Astrocyte (in vitro differentiated cells and primary cell): ENCODE measurements around the gene CENPE. TPM values are rescaled to one million over a fixed set of nuclear protein-coding genes. Genes with fewer than 3 reads are reported as not detected.
A peak's percentile ranks its signal among the peaks of the same experiment; 100 is the strongest.

Experiments used
- DNase-seq: peaks from one replicate; pipeline ENCODE4 v3.0.0-alpha.2; 2010; ENCODE audit warnings: low read depth
- FAIRE-seq: peaks from 2 replicates; lab custom pipeline; 2011; peaks lifted over from hg19 to GRCh38; lab: Jason Lieb, UNC
- H2AFZ ChIP-seq: 2 replicates; pipeline ENCODE4 v1.6.0; 2012; ENCODE audit warnings: low read depth, low read length, inconsistent platforms
- H3K27ac ChIP-seq: 2 replicates; pipeline ENCODE4 v1.5.1; 2011; ENCODE audit warnings: low read depth, low read length, inconsistent platforms
- H3K27me3 ChIP-seq: 2 replicates; pipeline ENCODE4 v1.6.0; 2011; ENCODE audit warnings: low read length, inconsistent platforms; ENCODE audit not compliant: insufficient read depth
- H3K36me3 ChIP-seq: 2 replicates; pipeline ENCODE4 v1.5.1; 2011; ENCODE audit warnings: low read length, inconsistent platforms; ENCODE audit not compliant: insufficient read depth
- H3K4me1 ChIP-seq: 2 replicates; pipeline ENCODE4 v1.5.1; 2011; ENCODE audit warnings: low read length, inconsistent platforms; ENCODE audit not compliant: insufficient read depth
- H3K4me2 ChIP-seq: 2 replicates; pipeline ENCODE4 v1.6.0; 2012; ENCODE audit warnings: low read length, inconsistent platforms
- H3K4me3 ChIP-seq: 2 replicates; pipeline ENCODE4 v1.5.1; 2011; ENCODE audit warnings: low read depth, mild to moderate bottlenecking, low read length, inconsistent platforms; ENCODE audit not compliant: insufficient read depth
- H3K79me2 ChIP-seq: 2 replicates; pipeline ENCODE4 v1.6.0; 2012; ENCODE audit warnings: mild to moderate bottlenecking, low read length, inconsistent platforms; ENCODE audit not compliant: insufficient read depth
- H3K9ac ChIP-seq: 2 replicates; pipeline ENCODE4 v1.6.0; 2012; ENCODE audit warnings: mild to moderate bottlenecking, low read length, inconsistent platforms
- H3K9me3 ChIP-seq: 2 replicates; pipeline ENCODE4 v1.5.1; 2012; ENCODE audit warnings: low read depth, mild to moderate bottlenecking, low read length, inconsistent platforms; ENCODE audit not compliant: insufficient read depth
- H4K20me1 ChIP-seq: 2 replicates; pipeline ENCODE4 v1.6.0; 2012; ENCODE audit warnings: low read length, inconsistent platforms; ENCODE audit not compliant: insufficient read depth
- H3K27ac Mint-ChIP-seq: one replicate; pipeline ENCODE4 v1.8.0; 2021; ENCODE audit warnings: mild to moderate bottlenecking, mixed read lengths; ENCODE audit not compliant: unreplicated experiment
- H3K27me3 Mint-ChIP-seq: one replicate; pipeline ENCODE4 v1.8.0; 2021; ENCODE audit warnings: low read depth, mixed read lengths; ENCODE audit not compliant: unreplicated experiment
- H3K36me3 Mint-ChIP-seq: one replicate; pipeline ENCODE4 v1.8.0; 2021; ENCODE audit warnings: low read depth, mixed read lengths; ENCODE audit not compliant: unreplicated experiment
- H3K4me1 Mint-ChIP-seq: one replicate; pipeline ENCODE4 v1.8.0; 2021; ENCODE audit warnings: low read depth, mixed read lengths; ENCODE audit not compliant: unreplicated experiment
- H3K4me3 Mint-ChIP-seq: one replicate; pipeline ENCODE4 v1.8.0; 2021; ENCODE audit warnings: mild to moderate bottlenecking, moderate library complexity, mixed read lengths; ENCODE audit not compliant: unreplicated experiment
- H3K9me3 Mint-ChIP-seq: one replicate; pipeline ENCODE4 v1.8.0; 2021; ENCODE audit warnings: mild to moderate bottlenecking, mixed read lengths; ENCODE audit not compliant: unreplicated experiment
- CTCF ChIP-seq: IDR thresholded peaks from 2 replicates; pipeline ENCODE4 v1.5.1; 2011; ENCODE audit warnings: low read depth, mild to moderate bottlenecking, inconsistent platforms, low read length, moderate library complexity; ENCODE audit not compliant: insufficient read depth
- EZH2 ChIP-seq: IDR thresholded peaks from 2 replicates; pipeline ENCODE4 v1.6.1; 2012; ENCODE audit warnings: mild to moderate bottlenecking, low read length, inconsistent platforms; ENCODE audit not compliant: insufficient read depth
- total RNA-seq: library from RNA; stranded (reverse); gene quantifications from 2 replicates; pipeline ENCODE4 v1.2.1, GENCODE V29; 2021

Gene CENPE
- total RNA-seq, 1 donor from 2014 or later, result 5.6 TPM

GRCh38 chr4:103075435-103075893 lies 122.7 kb downstream of the CENPE start:
- peak overlapping the region; percentile 82 for H3K4me3 ChIP-seq
- peak overlapping the region; percentile 93 for H2AFZ ChIP-seq
- no peaks in the 10 kb centered on the region for H3K36me3 Mint-ChIP-seq
- TF ChIP-seq CTCF, result no peak
- TF ChIP-seq EZH2, result no peak
- FAIRE-seq (no peak), DNase-seq (peak; percentile 12)
- no peaks in the 10 kb centered on the region for H4K20me1 ChIP-seq
- H3K4me1 ChIP-seq, result peaks cover 12% of the 10 kb centered on the region
- H3K4me3 Mint-ChIP-seq, result peak overlapping the region; percentile 96
- H3K9me3 ChIP-seq, result no peaks in the 10 kb centered on the region
- peaks cover 34% of the 10 kb centered on the region for H3K79me2 ChIP-seq
- no peaks in the 10 kb centered on the region for H3K27me3 ChIP-seq
- H3K27ac ChIP-seq, result peak overlapping the region; percentile 81
- H3K27ac Mint-ChIP-seq, result no peak overlapping the region
- H3K9me3 Mint-ChIP-seq, result no peaks in the 10 kb centered on the region
- peaks cover 1% of the 10 kb centered on the region for H3K4me1 Mint-ChIP-seq
- peak overlapping the region; percentile 92 for H3K4me2 ChIP-seq
- H3K27me3 Mint-ChIP-seq, result no peaks in the 10 kb centered on the region
- peak overlapping the region; percentile 91 for H3K9ac ChIP-seq
- H3K36me3 ChIP-seq, result peaks cover 4% of the 10 kb centered on the region

GRCh38 chr4:103074744-103075434 lies 123.3 kb downstream of the CENPE start:
- Histone ChIP-seq H3K79me2 (peaks cover 36% of the 10 kb centered on the region), H3K9me3 (no peaks in the 10 kb centered on the region), H3K27ac (no peak overlapping the region), H3K36me3 (peaks cover 4% of the 10 kb centered on the region), H4K20me1 (no peaks in the 10 kb centered on the region), H3K27me3 (no peaks in the 10 kb centered on the region), H3K4me2 (peak overlapping the region; percentile 92), H3K4me1 (peaks cover 12% of the 10 kb centered on the region), H2AFZ (no peak overlapping the region), H3K9ac (peak overlapping the region; percentile 91), H3K4me3 (peak overlapping the region; percentile 82)
- H3K9me3 Mint-ChIP-seq, result no peaks in the 10 kb centered on the region
- DNase-seq (peak; percentile 4), FAIRE-seq (no peak)
- H3K36me3 Mint-ChIP-seq, result no peaks in the 10 kb centered on the region
- TF ChIP-seq EZH2, result no peak
- no peak for TF ChIP-seq CTCF
- no peaks in the 10 kb centered on the region for H3K27me3 Mint-ChIP-seq
- no peak overlapping the region for H3K27ac Mint-ChIP-seq
- H3K4me1 Mint-ChIP-seq, result peaks cover 1% of the 10 kb centered on the region
- H3K4me3 Mint-ChIP-seq, result no peak overlapping the region
